Activated CD4-positive, CD25-positive, alpha-beta regulatory T cell treated with anti-CD3 and anti-CD28 coated beads, Interleukin-2, amount 50 U/mL, for 24 hours (primary cell): ENCODE data around the gene MRPL46.
"Not testable (repeated sequence)": the region's sequence is repeated elsewhere in the genome, so short reads cannot be mapped to it uniquely, and the experiment has no call there.

Source experiments
- ATAC-seq, 2 donors: fragments of 150-1000 bp; cut with Tn5 transposase; one replicate each; pipeline ENCODE4 v1.10.0; 2021; ENCODE audit warnings: mild to moderate bottlenecking in 1 of 2, moderate library complexity in 1 of 2

The MRPL46 gene

DNA sequence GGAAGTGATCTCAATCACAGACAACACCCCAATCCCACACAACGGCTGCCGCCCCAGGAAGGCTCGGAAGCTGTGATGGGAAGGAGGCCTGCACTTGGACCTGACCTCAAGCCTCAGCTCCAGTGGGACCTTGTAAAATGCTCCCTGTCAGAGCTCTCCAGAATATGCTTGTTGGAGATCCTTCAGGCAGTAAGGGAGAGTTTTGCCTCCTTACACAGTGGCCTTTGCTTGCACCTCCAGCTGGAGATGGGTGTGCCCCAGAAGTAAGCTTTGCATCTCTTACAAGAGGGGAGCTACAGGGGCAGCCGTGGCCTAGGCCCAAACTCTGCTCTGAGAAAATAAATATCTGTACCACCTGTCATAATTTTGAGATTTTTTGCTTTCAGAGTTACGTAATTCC is 10.7 kb upstream of the MRPL46 start:
- ATAC-seq = no peak

DNA sequence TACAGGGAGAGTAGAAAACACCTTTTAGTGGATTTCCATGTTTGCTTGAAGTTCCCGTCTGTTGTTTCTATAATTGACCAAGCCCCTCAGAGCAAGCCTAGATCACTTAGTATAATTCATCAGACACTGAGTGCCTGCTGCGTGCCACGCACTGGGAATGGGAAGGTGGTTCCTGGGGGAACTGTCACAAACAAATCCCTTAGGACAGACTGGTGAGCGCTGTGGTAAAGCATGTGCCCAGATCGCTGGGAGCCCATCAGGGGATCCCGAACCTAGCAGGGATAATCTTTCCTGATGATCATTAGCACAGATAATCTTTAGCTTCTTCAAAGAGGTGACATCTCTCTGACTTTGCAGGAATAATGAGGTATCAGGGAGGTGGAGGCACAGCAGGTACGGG is 9.9 kb upstream of the MRPL46 start:
- ATAC-seq = no peak

DNA sequence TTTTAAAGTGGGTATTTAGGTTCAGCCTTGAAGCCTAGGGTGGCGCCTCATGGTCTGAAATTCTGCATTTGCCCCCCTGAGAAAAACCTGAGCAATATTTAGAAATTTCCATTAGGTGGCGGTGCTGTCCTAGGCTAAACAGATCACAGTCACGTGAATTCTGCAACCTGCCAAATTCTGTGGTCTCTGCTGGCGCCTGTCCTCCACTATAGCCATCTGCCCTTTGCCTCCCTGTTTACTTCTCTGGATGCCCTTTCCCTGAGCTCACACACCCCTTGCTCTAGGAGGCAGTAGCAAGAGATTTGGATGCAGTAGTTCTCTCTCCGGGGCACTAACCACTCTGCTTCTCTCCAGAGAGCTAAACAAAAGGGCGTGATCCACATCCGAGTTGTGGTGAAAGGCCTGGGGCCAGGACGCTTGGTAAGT is 9.5 kb upstream of the MRPL46 start:
- ATAC-seq = peak in 1 of 2 donors; percentile 38

DNA sequence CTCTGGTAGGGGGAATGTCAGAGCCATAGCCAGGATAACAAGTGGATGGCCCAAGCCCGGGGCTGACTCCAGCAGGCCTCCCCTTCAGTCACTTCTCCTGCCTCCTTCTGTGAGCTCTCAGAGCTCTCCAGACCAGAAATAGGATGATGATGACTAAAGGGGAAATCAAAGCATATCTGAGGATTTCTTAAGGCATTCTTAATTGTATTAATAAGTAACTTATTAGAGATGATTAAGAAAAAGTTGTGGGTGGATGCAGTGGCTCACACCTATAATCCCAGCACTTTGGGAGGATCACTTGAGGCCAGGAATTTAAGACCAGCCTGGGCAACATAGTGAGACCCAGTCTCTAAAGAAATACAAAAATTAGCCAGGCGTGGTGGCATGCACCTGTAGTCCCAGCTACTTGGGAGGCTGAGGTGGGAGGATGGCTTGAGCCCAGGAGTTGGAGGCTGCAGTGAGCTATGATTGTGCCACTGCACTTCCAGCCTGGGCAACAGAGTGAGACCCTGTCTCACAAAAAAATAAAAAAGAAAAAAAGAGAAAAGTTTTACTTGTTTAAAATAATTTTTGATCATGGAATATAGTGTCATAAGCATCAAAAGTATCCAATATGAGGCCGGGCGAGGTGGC is 6.6 kb upstream of the MRPL46 start:
- ATAC-seq = not testable (repeated sequence)

DNA sequence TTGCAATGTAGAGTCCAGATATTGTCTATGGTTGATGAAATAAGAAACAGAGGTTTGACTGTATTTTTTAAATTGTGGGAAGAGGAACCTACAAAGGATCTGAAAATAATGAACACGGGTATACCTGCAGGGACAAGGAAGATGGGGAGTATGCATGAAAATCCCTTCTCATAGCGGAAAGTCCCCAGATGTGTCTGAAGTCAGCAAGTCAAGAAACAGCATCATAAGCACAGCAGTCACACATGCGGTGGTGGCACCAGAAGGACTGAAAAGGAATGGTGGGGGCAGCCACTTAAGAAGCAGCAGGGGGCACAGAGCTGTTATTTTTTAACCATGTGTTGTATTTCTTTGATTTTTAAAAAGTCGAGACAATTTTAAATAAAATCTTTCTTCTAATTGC is 5.0 kb upstream of the MRPL46 start:
- no peak for ATAC-seq

DNA sequence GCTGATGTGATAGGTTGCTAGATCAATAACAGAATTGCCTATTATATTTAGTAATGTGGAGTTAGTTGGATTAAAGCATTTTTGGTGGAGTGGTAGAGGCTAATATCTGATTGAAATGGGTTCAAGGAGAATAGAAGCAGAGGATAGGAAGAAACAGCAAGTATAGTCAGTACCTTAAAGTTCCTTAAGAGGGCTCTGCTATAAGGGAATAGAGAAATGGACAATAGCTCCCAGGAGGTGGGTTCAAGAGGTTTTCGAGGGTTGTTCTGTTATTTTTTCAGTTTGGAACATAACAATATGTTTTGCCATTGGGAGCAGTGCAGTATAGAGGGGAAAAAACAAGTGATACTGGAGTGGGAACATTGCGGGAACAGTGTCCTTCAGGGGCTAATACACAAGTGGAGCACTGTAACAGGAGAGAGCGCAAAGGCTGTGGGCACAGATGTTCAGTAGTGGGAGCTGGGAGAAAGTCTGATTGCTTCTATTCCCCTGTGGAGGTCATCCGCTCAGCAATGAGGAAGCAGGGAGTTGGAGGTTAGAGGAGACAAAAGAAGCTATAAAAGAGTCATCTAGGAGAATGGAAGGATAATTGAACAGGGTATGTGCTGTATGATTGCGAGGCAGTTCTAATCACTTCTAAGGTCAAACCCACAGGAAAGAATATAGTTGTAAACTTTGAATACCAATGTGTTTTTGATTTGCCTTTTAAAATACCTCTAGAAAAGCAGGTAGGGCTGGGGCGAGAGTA is 3.6 kb upstream of the MRPL46 start:
- no peak for ATAC-seq

DNA sequence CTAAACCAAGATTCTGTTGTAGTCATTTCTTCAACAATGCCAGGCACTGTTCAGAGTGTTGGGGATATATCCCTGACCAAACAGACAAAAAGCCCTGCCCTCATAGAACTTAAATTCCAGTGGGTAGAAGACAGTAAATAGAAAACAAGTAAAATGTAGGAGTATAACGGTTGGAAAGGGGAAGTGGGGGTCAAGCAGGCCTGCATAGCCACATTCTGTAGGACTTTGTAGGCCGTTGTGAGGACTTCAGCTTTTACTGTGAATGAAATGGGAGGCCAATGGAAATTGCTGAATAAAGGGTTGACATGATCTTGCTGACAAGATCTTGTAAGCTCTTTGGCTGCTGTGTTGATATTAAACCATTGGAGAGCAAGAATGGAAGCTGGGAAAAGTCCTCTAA is 2.1 kb upstream of the MRPL46 start:
- no peak for ATAC-seq

DNA sequence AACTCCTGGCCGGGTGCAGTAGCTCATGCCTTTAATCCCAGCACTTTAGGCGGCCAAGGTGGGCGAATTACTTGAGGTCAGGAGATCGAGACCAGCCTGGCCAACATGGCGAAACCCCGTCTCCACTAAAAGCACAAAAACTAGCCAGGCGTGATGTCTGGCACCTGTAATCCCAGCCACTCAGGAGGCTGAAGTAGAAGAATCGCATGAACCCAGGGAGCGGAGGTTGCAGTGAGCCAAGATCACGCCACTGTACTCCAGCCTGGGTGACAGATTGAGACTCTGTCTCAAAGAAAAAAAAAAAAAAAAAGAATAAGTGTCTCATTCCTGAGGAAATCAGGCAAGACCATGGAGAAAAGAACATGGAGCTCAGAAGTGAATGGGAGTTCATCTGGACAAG is 1.5 kb upstream of the MRPL46 start:
- not testable (repeated sequence) for ATAC-seq

DNA sequence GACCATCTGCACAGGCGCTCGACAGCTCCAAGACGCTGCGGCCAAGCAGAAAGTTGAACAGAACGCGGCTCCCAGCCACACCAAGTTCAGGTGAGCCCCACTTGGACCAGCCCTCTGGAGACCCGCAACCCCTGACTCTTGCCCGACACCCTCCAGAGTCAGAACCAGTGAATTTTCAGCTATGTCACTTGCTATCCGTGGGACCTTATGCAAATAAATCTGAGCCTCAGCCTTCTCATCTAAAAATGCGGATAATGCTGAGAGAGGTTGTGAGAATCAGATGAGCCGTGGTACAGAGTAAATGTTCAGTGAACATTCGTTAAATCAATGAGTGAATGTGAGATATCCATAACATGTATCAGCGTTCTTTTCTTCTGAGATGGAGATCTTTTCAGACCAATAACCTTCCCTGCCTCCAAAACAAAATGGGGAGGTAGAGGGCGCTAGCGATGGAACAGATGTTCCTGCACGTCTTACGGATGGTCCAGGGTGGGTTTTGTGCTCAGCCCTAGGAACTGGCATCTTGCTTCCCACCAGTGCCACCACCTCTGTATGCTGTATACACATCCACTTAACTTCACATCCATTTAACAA is 844 bp upstream of the MRPL46 start:
- no peak for ATAC-seq

DNA sequence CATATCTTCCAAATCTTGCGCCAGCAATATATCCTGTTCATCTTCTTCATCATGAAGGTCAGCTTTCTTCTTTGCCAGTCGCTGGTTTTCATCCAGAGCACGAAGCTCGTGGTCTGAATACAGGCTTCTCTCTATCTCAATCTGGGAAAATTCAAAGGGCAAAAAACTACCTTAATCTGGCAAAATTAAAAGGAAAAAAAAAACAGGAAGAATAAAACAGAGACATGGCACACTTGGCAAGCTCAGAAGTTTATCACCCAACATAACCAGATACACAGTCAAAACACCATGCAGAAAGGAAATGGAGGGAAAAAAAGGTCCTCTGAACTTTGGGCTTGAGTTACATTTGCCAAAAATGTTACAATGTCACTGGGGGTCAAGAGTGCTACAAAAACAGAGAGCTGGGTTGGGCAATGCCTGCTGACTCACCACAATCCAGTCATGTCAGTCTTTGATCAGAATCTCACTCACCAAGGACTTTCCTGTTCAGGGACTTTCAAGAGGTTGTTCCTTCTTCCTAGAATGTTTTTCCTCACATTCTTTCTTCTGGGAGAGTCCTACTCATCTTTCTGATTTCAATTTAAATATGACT is 1.5 kb downstream of the MRPL46 start:
- ATAC-seq = no peak

DNA sequence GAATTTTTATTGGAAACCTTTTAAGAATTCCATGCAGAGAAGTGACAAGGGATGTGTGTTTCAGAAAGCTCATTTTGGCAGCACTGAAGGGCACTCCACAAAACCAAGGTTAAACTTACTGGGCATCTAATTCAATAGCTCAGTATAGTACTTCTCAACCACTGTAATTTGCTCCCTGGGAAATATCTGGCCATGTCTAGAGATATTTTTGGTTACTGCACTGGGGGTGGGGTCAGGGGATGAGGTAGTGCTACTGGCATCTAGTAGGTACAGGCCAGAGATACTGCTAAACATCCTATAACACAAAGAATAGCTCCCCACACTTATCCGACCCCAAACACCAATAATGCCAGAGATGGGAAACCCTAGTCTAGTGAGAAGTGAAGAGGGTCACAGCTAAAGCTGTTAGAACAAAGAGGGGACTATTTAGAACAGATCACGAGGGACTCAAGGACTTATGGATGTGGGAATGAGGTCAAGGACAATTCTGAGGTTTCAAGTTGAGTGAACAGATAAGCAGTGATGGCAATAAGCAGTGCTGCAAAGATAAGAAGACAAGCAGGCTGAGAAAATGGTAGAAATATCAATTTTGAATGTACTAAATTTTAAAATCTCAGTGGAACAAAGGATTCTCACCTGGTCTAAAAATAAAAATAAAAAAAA is 3.2 kb downstream of the MRPL46 start:
- no peak for ATAC-seq

DNA sequence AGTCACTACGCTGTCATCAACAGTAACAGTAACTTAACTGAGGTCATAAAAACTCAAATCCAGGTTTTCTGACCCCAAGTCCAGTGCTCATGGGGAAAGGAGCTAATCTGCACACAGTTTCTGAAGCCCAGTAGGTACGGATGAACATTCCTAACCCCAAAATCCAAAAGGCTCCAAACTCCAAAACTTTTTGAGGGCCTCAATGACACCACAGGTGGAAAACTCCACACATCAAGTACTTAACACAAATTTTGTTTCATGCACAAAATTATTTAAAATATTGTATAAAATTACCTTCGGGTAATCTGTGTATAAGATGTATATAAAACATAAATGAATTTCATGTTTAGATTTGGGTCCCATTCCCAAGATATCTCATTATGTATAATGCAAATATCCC is 10.5 kb downstream of the MRPL46 start:
- ATAC-seq = no peak

DNA sequence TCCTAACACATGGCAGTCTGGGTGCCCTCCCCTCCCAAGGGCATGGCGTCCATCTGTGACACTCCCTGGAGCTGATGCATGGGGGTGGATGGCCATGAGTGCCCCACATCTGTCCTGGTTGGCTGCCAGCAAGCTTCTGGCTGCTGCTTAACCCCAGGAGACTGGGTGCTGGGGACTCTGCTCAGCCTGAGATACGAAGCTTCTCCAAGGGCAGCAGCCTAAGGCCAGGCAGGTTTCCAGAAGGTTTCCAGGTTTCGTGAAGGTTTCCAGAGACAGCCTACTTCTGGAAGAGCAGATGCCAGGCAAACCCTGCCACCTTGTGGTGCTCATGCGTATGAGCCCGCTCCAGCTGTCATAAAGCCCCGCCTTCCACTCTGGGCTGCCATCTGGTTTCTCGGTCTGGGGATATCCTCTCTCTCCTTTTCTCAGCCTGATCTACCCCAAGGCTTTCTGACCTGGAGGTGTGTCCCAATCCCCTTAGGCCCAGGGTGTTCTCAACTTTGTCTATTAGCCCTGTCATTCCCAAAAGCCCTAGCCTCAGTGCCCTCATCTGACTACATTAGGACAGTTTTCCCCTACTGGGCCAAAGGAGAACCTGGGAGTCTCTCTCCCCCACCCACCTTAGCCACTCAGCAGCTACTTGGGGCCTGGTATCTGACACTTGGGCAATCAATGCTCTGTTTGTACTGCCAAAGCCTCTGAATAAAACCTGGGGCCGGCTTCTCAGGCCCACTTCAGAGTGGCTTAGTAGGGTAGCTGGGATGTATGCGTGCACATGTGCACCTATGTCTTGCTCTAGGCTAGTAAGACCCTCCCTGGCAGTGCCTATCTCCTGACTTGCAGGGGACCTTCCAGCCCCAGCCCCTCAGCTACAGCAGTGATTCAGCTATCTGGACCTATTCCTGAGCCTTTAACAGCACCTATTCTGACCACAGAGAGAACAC is 12.0 kb downstream of the MRPL46 start:
- ATAC-seq = peak; percentile 60 to 69

DNA sequence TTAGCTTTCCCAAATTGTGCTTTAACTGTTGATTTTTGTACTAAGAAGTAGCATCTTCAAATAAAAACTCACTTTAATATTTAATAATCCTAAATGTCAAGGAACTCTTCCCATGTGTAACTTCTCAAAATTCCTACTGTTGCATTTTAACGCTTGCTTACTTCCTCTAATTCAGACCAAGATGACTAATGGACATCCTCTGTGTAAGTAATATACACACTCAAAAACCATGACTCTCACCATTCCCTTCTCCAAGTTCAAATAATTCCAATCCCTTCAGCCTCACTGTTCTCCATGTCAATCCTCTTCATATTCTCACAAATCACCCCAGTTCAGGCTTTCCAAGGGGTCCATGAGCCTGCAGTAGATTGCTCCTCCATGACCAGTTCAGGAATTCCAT is 13.0 kb downstream of the MRPL46 start:
- no peak for ATAC-seq

DNA sequence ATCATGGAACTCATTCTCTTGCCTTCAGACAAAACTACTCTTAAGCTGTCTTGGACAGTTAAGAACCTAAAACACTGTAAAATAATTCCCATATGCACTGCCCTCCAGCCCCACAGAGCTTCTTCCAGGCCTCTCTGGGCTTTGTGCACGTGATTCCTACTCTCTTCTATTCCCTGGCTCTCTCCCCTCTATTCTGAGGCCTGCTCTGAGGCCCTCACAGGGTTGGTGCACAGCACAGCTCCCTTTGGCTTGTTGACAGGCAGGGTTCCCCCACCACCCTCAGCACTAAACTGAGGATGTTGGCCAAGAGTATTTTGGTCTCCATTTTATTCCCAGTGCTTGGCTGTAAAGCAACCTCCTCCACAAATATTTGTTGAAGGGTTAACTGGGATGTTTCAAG is 13.5 kb downstream of the MRPL46 start:
- ATAC-seq = no peak

DNA sequence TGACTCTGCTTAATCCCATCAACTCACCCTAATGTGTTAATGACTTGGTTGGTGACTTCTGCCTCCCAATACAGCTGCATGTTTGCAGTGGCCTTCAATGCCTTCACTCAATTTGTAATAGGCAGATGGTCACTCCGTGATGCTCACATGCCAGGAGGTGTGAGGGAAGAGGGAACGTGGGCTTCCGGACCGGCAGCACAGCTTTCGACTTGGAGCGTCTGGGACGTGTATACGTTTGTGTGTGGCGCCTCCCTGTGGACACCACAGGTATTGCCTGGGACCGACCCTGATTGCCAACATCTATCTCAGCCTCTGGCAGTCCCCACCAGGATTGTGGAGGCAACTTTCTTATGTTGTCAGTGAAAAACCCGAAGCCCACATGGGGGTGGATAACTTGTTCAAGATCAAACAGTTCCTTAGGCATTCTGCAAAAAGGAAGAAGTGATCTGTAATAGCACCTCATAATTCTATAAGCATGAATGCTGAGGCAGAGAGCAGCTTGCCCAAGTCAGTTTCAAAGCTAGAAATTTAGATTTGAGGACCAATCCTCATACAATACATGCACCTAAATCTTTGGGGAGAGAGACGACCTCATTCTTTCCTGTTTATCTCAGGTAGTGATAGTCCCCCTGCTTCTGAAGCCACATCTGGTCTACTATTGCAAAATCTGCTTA is 16.9 kb downstream of the MRPL46 start:
- peak in 1 of 2 donors; percentile 56 for ATAC-seq

DNA sequence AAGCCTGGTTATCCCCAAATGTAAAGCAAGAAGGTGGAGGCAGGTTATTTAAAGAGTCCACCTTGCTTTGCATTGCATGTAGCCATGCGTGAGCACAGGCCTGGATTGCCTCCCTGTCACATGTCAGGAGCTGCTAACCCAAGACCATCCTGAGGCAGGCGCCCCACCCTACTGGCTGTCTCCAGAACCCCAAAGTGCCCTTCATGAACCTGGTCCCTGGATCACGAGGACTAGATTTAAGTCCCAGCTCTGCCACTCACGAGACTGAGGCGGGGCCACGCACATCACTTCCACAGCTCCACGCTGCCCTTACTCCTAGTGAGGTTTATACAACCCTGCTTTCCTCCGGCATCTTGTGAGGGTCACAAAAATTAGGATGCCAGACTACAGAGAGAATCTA is 17.6 kb downstream of the MRPL46 start:
- ATAC-seq = no peak

DNA sequence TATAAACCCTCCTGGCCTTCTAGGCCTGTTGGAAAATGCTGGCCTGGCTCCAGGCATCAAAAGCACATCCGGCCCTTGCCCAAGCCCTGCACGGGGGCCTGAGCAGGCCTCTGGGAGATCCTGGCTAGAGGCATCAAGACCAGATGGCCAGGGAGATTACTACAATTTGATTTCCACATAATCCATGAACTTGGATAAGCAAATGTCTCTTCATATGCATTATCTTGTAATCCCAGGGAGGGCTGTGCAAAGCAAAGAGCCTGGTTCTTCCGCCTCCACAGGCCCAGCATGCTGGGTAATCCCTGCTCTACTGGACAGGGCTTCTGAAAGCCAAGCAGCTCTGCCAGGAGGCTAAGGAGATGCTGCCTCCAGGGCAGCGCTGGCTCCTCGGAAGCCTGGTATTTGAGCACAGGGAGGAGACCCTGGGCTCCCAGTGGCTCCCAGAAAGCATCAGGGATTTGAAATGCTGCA is 18.2 kb downstream of the MRPL46 start:
- ATAC-seq = no peak

DNA sequence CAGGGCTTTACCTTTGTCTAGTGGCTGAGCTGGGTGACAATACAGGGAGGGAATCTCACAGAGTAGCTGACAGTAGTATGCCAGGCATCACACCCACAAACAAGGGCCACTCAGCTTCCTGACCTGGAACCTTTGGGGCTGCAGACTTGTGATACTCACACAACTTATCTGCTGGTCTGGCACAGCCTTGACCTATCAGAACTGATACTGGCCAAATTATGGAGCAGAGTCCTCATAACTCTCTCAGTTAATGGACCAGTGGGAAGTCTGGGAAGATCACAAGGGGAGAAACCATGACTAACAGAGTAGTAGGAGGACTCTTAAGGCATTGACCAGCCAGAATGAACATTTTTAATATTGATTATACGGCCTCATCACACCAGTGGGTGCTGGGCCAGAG is 19.4 kb downstream of the MRPL46 start:
- no peak for ATAC-seq

DNA sequence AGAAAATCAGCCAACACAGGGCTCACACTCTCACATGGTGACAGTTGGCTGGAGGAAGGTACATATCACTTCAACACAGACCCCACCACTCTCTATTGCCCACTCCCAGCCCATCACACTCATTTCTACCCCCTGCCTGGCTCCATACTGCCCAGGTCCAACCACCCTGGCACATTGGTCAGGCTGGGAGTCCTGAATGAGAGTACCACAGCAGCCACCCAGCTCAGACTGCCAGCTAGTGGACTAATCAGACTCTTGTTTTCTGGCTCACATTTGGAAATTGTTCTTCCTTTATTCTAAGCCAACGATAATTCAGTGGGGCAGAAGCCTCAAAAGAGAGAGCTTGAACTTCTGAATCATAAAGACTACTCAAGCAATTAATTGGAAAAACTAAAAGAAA is 20.0 kb downstream of the MRPL46 start:
- no peak for ATAC-seq

DNA sequence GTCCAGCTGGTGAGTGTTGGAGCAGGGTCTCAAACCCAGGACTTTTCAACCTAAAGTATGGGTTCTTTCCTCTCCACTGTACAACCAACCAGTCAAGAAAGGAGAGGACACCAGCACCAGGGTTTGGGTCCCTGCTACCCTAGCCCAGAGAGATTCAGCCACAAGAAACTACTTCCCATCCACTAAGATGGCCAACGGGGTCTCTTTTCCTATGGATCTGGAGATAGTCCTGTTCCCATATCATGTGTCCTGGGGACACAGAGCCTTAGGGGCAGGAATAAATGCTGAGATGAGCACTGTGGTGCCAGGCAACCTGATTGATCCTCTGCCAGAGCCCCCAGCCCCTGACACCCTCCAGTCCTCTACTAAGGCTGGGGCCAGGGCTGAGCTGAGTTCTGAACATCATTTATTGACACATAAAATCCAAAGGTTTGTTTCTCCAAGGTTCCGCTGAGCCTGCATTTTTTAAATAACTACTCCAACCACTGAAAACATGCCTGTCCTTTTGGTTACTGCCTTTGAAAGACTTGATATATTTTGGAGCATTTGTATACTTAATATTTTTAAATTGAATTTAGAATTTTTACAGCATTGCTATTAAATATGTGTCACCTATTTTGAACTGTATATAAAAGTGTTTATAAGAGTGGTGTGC is 26.0 kb downstream of the MRPL46 start:
- no peak for ATAC-seq
